ENCODE data around the gene ARMH1. TPM values are rescaled to one million over a fixed set of nuclear protein-coding genes. Genes with fewer than 3 reads are reported as not detected.
"Not testable (repeated sequence)": the region's sequence is repeated elsewhere in the genome, so short reads cannot be mapped to it uniquely, and the experiment has no call there.

Gene ARMH1
- total RNA-seq, 1 donor from 2014 or later, result 0.70 TPM

GRCh38 chr1:44661781-44662682 lies 12.5 kb upstream of the ARMH1 start:
- no peak for DNase-seq (ENCODE audit: low spot score)
- intact Hi-C loops (cut with DNase I), result no loop called here

- intact Hi-C loops (cut with DNase I), result no loop called here
- DNase-seq (ENCODE audit: low spot score), result no peak
Observed at GRCh38 chr1:44662683-44663030, 11.9 kb upstream of the ARMH1 start.

GRCh38 chr1:44663417-44663816 lies 11.1 kb upstream of the ARMH1 start:
- intact Hi-C loops (cut with DNase I), result no loop called here
- no peak for DNase-seq (ENCODE audit: low spot score)

GRCh38 chr1:44664730-44665370 lies 9.7 kb upstream of the ARMH1 start:
- intact Hi-C loops (cut with DNase I), result no loop called here
- no peak for DNase-seq (ENCODE audit: low spot score)

GRCh38 chr1:44666719-44667118 lies 7.8 kb upstream of the ARMH1 start:
- intact Hi-C loops (cut with DNase I); DNase-seq (ENCODE audit: low spot score): not testable (repeated sequence)

GRCh38 chr1:44670751-44671640 lies 3.5 kb upstream of the ARMH1 start:
- intact Hi-C loops (cut with DNase I), result no loop called here

GRCh38 chr1:44672254-44672955 lies 2.1 kb upstream of the ARMH1 start:
- intact Hi-C loops (cut with DNase I), result no loop called here
- peak; percentile 82 for DNase-seq (ENCODE audit: low spot score)

More at GRCh38 chr1:44670751-44671640, 3.5 kb upstream of the ARMH1 start:
- no peak for DNase-seq (ENCODE audit: low spot score)

GRCh38 chr1:44672961-44673674 lies 1.4 kb upstream of the ARMH1 start:
- intact Hi-C loops (cut with DNase I), result no loop called here
- DNase-seq (ENCODE audit: low spot score), result no peak

- intact Hi-C loops (cut with DNase I), result no loop called here
- no peak for DNase-seq (ENCODE audit: low spot score)
Observed at GRCh38 chr1:44673675-44674112, 820 bp upstream of the ARMH1 start.

- intact Hi-C loops (cut with DNase I), result no loop called here
- no peak for DNase-seq (ENCODE audit: low spot score)
Observed at GRCh38 chr1:44675186-44675585, 672 bp downstream of the ARMH1 start.

GRCh38 chr1:44676484-44677200 lies 2.1 kb downstream of the ARMH1 start:
- no peak for DNase-seq (ENCODE audit: low spot score)
- intact Hi-C loops (cut with DNase I), result no loop called here

- no peak for DNase-seq (ENCODE audit: low spot score)
- intact Hi-C loops (cut with DNase I), result no loop called here
Observed at GRCh38 chr1:44677201-44677766, 2.8 kb downstream of the ARMH1 start.

- DNase-seq (ENCODE audit: low spot score), result no peak
- intact Hi-C loops (cut with DNase I), result no loop called here
Observed at GRCh38 chr1:44678120-44678519, 3.6 kb downstream of the ARMH1 start.

GRCh38 chr1:44678626-44679025 lies 4.1 kb downstream of the ARMH1 start:
- intact Hi-C loops (cut with DNase I), result no loop called here
- no peak for DNase-seq (ENCODE audit: low spot score)

- no peak for DNase-seq (ENCODE audit: low spot score)
- intact Hi-C loops (cut with DNase I), result no loop called here
Observed at GRCh38 chr1:44679468-44679867, 5.0 kb downstream of the ARMH1 start.

- intact Hi-C loops (cut with DNase I), result no loop called here
Observed at GRCh38 chr1:44681905-44682882, 7.7 kb downstream of the ARMH1 start.

GRCh38 chr1:44682883-44683265 lies 8.4 kb downstream of the ARMH1 start:
- no peak for DNase-seq (ENCODE audit: low spot score)
- intact Hi-C loops (cut with DNase I), result no loop called here

More at GRCh38 chr1:44681905-44682882, 7.7 kb downstream of the ARMH1 start:
- DNase-seq (ENCODE audit: low spot score), result no peak
